Heart left ventricle (tissue), 13 donors: ENCODE data around the gene PTH2.

Source experiments
- CTCF ChIP-seq, 12 donors: fragments of 200-600 bp; sonication (generic) in 4 of 12; IDR thresholded peaks; one replicate each; pipeline versions ENCODE4 v1.5.0 to v1.8.0; 2018 to 2022; ENCODE audit warnings: antibody characterized with exemption in 12 of 12, mild to moderate bottlenecking in 5 of 12
- POLR2A ChIP-seq, 2 donors: fragments of 450-650 bp; IDR thresholded peaks; one replicate each; pipeline ENCODE4 v1.6.1; 2017; ENCODE audit warnings: antibody characterized with exemption in 2 of 2, mild to moderate bottlenecking in 2 of 2, moderate library complexity in 2 of 2
- donor health status: ischemic (EF 13 %, LVEDD 7.1; RV severe dilation, severe dysfunction).
- donor health status: DM: no; HTN: yes; CAD: no.
- donor health status: DM: no; HTN: no; CAD: no.
- donor health status: ischemic (EF 25% LVEDD 6.9; RV normal size, moderate dysfunction).
- donor health status: ischemic (EF 25% LVEDD 5.7; RV mildly dilated, moderate dysfunction).
- donor health status: ischemic (EF 35%, LVEDD 5.7; RV mildly dilated, moderate dysfunction).
- donor health status: nonischemic (EF 11% LVEDD 7.7; RV severe dilation, severe dysfunction).
- donor health status: DM: yes; HTN: yes; CAD: no.
- donor health status: PGD.
- donor health status: ischemic (EF 29% LVEDD 5.4; RV normal size, mild dysfunction).
- donor health status: nonischemic (EF 23%, LVEDD 6.1; RV moderate dilation, normal function).

- TF ChIP-seq CTCF (IDR thresholded peaks at IDR 0.05): no peak
- TF ChIP-seq POLR2A (IDR thresholded peaks at IDR 0.05): no peak
Measured at GRCh38 chr19:49428547-49429451, 5.6 kb upstream of the PTH2 start.
